ENCODE measurements around the gene LRRC49.

The LRRC49 gene

GRCh38 chr15:71057581-71057980 lies 165.0 kb downstream of the LRRC49 start:
- Histone ChIP-seq H4K20me1 (ENCODE audit: insufficient read depth, low read length, poor library complexity, severe bottlenecking) (no peaks in the 10 kb centered on the region), H3K9ac (ENCODE audit: low read depth, low read length, poor library complexity, severe bottlenecking) (no peak overlapping the region), H3K27me3 (ENCODE audit: insufficient read depth, low read length, poor library complexity, severe bottlenecking) (no peaks in the 10 kb centered on the region), H3K4me1 (ENCODE audit: insufficient read depth, low read length, poor library complexity, severe bottlenecking) (no peaks in the 10 kb centered on the region), H2AFZ (ENCODE audit: low read length) (no peak overlapping the region), H3K36me3 (ENCODE audit: insufficient read depth, low read length) (no peaks in the 10 kb centered on the region), H3K4me2 (ENCODE audit: low read depth, low read length, poor library complexity, severe bottlenecking) (no peak overlapping the region), H3K9me2 (replicated peaks; ENCODE audit: low read depth, low read length) (no peaks in the 10 kb centered on the region), H3F3A (ENCODE audit: low read depth) (no peaks in the 10 kb centered on the region), H3K9me3 (ENCODE audit: insufficient read depth, low read depth, low read length) (no peaks in the 10 kb centered on the region; the same call in 1 of the 2 replicates), H3K4me3 (ENCODE audit: low read length, poor library complexity, severe bottlenecking) (no peak overlapping the region), H3K79me2 (ENCODE audit: insufficient read depth, low read length) (no peaks in the 10 kb centered on the region)
- no peak for TF ChIP-seq CTCF (conservative IDR thresholded peaks at IDR 0.05; ENCODE audit: low read length)
- TF ChIP-seq EZH2phosphoT487 (IDR thresholded peaks at IDR 0.05; ENCODE audit: borderline replicate concordance) = no peak

- no peaks in the 10 kb centered on the region for H3F3A ChIP-seq (ENCODE audit: low read depth)
- no peak overlapping the region for H2AFZ ChIP-seq (ENCODE audit: low read length)
- H3K36me3 ChIP-seq (ENCODE audit: insufficient read depth, low read length) = no peaks in the 10 kb centered on the region
- H3K4me2 ChIP-seq (ENCODE audit: low read depth, low read length, poor library complexity, severe bottlenecking) = no peak overlapping the region
- no peaks in the 10 kb centered on the region for H3K9me2 ChIP-seq (replicated peaks; ENCODE audit: low read depth, low read length)
- TF ChIP-seq EZH2phosphoT487 (IDR thresholded peaks at IDR 0.05; ENCODE audit: borderline replicate concordance) = no peak
- TF ChIP-seq CTCF (conservative IDR thresholded peaks at IDR 0.05; ENCODE audit: low read length) = no peak
- no peak overlapping the region for H3K9ac ChIP-seq (ENCODE audit: low read depth, low read length, poor library complexity, severe bottlenecking)
- H3K4me1 ChIP-seq (ENCODE audit: insufficient read depth, low read length, poor library complexity, severe bottlenecking) = no peaks in the 10 kb centered on the region
- no peaks in the 10 kb centered on the region for H3K27me3 ChIP-seq (ENCODE audit: insufficient read depth, low read length, poor library complexity, severe bottlenecking)
- no peaks in the 10 kb centered on the region; the same call in 1 of the 2 replicates for H3K9me3 ChIP-seq (ENCODE audit: insufficient read depth, low read depth, low read length)
- no peaks in the 10 kb centered on the region for H3K79me2 ChIP-seq (ENCODE audit: insufficient read depth, low read length)
- no peaks in the 10 kb centered on the region for H4K20me1 ChIP-seq (ENCODE audit: insufficient read depth, low read length, poor library complexity, severe bottlenecking)
- H3K4me3 ChIP-seq (ENCODE audit: low read length, poor library complexity, severe bottlenecking) = no peak overlapping the region
These were observed 168.4 kb downstream of the LRRC49 start for GRCh38 chr15:71060983-71061382.

GRCh38 chr15:71066983-71067382 lies 174.4 kb downstream of the LRRC49 start:
- Histone ChIP-seq H3K4me2 (ENCODE audit: low read depth, low read length, poor library complexity, severe bottlenecking) (no peak overlapping the region), H3K9me2 (replicated peaks; ENCODE audit: low read depth, low read length) (no peaks in the 10 kb centered on the region), H3K27me3 (ENCODE audit: insufficient read depth, low read length, poor library complexity, severe bottlenecking) (no peaks in the 10 kb centered on the region), H3K36me3 (ENCODE audit: insufficient read depth, low read length) (no peaks in the 10 kb centered on the region), H3K4me1 (ENCODE audit: insufficient read depth, low read length, poor library complexity, severe bottlenecking) (peaks cover 26% of the 10 kb centered on the region), H3K9me3 (ENCODE audit: insufficient read depth, low read depth, low read length) (no peaks in the 10 kb centered on the region), H3K79me2 (ENCODE audit: insufficient read depth, low read length) (no peaks in the 10 kb centered on the region), H2AFZ (ENCODE audit: low read length) (no peak overlapping the region), H3K4me3 (ENCODE audit: low read length, poor library complexity, severe bottlenecking) (no peak overlapping the region), H3K9ac (ENCODE audit: low read depth, low read length, poor library complexity, severe bottlenecking) (no peak overlapping the region), H3F3A (ENCODE audit: low read depth) (no peaks in the 10 kb centered on the region), H4K20me1 (ENCODE audit: insufficient read depth, low read length, poor library complexity, severe bottlenecking) (no peaks in the 10 kb centered on the region)
- no peak for TF ChIP-seq EZH2phosphoT487 (IDR thresholded peaks at IDR 0.05; ENCODE audit: borderline replicate concordance)
- TF ChIP-seq CTCF (conservative IDR thresholded peaks at IDR 0.05; ENCODE audit: low read length) = no peak

Measured in Loucy (cell line).